ENCODE results near the gene IL3RA. TPM values are rescaled to one million over a fixed set of nuclear protein-coding genes. Genes with fewer than 3 reads are reported as not detected.

The IL3RA gene
- total RNA-seq, 1 experiment from 2014 or later, result 0.26 TPM

DNA sequence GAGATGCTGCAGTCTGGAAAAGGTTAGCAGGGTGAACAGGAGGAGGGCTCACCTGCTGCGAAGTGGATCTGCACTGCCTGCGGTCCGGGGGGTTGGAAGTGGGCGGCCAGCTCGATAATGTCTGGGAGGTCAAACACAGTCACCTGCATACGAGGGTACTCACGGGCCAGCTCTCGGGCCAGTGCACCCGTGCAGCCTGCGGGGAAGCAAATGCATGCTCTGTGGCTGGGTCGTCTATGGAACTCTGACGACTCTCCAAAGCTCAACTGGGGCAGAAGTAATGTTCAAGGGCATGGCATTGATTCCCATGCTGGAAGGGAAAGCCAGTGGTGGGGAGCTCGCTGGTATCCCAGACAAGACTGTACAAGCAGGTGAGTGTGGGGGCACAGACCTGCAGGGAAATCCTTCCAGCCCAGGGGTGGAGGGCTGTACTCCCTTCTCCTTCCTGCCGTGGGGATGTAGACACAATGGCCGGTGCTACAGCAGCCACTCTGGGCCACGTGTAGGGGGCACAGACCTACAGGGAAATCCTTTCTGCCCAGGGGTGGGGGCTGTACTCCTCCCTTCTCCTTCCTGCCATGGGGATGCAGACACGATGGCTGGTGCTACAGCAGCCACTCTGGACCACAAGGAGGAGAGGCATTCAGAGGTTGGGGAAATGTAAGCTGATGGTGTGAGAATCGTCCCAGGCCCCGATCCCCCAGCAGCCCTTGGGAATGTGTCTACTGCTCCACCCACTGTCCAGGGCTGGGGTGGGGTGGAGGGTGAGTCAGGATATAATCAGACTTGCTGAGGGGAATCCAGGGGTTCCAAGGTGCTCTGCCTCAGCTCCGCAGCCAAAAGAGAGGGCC is 81.6 kb downstream of the IL3RA start (continued):
- no peak for TF ChIP-seq RORB (CRISPR knock-in tag; IDR thresholded peaks at IDR 0.05)
- no peak for TF ChIP-seq ZNF423 (CRISPR knock-in tag; IDR thresholded peaks at IDR 0.05)
- TF ChIP-seq ZNF396 (CRISPR knock-in tag; IDR thresholded peaks at IDR 0.05; ENCODE audit: borderline replicate concordance), result no peak

- no peak overlapping the region for H3K27ac Mint-ChIP-seq
- peaks cover 12% of the 10 kb centered on the region for H3K4me1 Mint-ChIP-seq
- ATAC-seq, result peak; percentile 17
- DNase-seq (ENCODE audit: low spot score), result peak; percentile 14
- H3K27me3 Mint-ChIP-seq (ENCODE audit: low read depth), result no peaks in the 10 kb centered on the region
- peaks cover 22% of the 10 kb centered on the region for H3K9me3 Mint-ChIP-seq
- H3K36me3 Mint-ChIP-seq, result peaks cover 51% of the 10 kb centered on the region
- POLR2A ChIA-PET, result no interaction called here
- H3K4me3 Mint-ChIP-seq, result no peak overlapping the region
- CTCF ChIA-PET, result no interaction called here
- TF ChIP-seq NR2C2 (CRISPR knock-in tag; IDR thresholded peaks at IDR 0.05) (no peak), ZNF416 (CRISPR knock-in tag; IDR thresholded peaks at IDR 0.05) (peak; percentile 73), ZNF219 (CRISPR knock-in tag; IDR thresholded peaks at IDR 0.05; ENCODE audit: borderline replicate concordance) (no peak), ATF6 (CRISPR knock-in tag; IDR thresholded peaks at IDR 0.05) (no peak), CTCF (IDR thresholded peaks at IDR 0.05) (no peak), NFATC4 (CRISPR knock-in tag; IDR thresholded peaks at IDR 0.05) (peak; percentile 47), MAX (CRISPR knock-in tag; IDR thresholded peaks at IDR 0.05) (0 out of 2 replicates have a peak, but pooled peaks have one; percentile 25), ZMAT4 (CRISPR knock-in tag; IDR thresholded peaks at IDR 0.05) (peak; percentile 5; the same call in 1 of the 2 replicates), PRRX2 (CRISPR knock-in tag; IDR thresholded peaks at IDR 0.05) (0 out of 2 replicates have a peak, but pooled peaks have one; percentile 6), GTF2I (CRISPR knock-in tag; conservative IDR thresholded peaks at IDR 0.05) (no peak)
- TF ChIP-seq, protein P1, sequence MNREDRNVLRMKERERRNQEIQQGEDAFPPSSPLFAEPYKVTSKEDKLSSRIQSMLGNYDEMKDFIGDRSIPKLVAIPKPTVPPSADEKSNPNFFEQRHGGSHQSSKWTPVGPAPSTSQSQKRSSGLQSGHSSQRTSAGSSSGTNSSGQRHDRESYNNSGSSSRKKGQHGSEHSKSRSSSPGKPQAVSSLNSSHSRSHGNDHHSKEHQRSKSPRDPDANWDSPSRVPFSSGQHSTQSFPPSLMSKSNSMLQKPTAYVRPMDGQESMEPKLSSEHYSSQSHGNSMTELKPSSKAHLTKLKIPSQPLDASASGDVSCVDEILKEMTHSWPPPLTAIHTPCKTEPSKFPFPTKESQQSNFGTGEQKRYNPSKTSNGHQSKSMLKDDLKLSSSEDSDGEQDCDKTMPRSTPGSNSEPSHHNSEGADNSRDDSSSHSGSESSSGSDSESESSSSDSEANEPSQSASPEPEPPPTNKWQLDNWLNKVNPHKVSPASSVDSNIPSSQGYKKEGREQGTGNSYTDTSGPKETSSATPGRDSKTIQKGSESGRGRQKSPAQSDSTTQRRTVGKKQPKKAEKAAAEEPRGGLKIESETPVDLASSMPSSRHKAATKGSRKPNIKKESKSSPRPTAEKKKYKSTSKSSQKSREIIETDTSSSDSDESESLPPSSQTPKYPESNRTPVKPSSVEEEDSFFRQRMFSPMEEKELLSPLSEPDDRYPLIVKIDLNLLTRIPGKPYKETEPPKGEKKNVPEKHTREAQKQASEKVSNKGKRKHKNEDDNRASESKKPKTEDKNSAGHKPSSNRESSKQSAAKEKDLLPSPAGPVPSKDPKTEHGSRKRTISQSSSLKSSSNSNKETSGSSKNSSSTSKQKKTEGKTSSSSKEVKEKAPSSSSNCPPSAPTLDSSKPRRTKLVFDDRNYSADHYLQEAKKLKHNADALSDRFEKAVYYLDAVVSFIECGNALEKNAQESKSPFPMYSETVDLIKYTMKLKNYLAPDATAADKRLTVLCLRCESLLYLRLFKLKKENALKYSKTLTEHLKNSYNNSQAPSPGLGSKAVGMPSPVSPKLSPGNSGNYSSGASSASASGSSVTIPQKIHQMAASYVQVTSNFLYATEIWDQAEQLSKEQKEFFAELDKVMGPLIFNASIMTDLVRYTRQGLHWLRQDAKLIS (CRISPR knock-in tag; IDR thresholded peaks at IDR 0.05; ENCODE audit: borderline replicate concordance), result 0 out of 2 replicates have a peak, but pooled peaks have one; percentile 26
- TF ChIP-seq, protein P2, sequence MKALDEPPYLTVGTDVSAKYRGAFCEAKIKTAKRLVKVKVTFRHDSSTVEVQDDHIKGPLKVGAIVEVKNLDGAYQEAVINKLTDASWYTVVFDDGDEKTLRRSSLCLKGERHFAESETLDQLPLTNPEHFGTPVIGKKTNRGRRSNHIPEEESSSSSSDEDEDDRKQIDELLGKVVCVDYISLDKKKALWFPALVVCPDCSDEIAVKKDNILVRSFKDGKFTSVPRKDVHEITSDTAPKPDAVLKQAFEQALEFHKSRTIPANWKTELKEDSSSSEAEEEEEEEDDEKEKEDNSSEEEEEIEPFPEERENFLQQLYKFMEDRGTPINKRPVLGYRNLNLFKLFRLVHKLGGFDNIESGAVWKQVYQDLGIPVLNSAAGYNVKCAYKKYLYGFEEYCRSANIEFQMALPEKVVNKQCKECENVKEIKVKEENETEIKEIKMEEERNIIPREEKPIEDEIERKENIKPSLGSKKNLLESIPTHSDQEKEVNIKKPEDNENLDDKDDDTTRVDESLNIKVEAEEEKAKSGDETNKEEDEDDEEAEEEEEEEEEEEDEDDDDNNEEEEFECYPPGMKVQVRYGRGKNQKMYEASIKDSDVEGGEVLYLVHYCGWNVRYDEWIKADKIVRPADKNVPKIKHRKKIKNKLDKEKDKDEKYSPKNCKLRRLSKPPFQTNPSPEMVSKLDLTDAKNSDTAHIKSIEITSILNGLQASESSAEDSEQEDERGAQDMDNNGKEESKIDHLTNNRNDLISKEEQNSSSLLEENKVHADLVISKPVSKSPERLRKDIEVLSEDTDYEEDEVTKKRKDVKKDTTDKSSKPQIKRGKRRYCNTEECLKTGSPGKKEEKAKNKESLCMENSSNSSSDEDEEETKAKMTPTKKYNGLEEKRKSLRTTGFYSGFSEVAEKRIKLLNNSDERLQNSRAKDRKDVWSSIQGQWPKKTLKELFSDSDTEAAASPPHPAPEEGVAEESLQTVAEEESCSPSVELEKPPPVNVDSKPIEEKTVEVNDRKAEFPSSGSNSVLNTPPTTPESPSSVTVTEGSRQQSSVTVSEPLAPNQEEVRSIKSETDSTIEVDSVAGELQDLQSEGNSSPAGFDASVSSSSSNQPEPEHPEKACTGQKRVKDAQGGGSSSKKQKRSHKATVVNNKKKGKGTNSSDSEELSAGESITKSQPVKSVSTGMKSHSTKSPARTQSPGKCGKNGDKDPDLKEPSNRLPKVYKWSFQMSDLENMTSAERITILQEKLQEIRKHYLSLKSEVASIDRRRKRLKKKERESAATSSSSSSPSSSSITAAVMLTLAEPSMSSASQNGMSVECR (CRISPR knock-in tag; IDR thresholded peaks at IDR 0.05; ENCODE audit: borderline replicate concordance), result 0 out of 2 replicates have a peak, but pooled peaks have one; percentile 46
- TF ChIP-seq, protein P3, sequence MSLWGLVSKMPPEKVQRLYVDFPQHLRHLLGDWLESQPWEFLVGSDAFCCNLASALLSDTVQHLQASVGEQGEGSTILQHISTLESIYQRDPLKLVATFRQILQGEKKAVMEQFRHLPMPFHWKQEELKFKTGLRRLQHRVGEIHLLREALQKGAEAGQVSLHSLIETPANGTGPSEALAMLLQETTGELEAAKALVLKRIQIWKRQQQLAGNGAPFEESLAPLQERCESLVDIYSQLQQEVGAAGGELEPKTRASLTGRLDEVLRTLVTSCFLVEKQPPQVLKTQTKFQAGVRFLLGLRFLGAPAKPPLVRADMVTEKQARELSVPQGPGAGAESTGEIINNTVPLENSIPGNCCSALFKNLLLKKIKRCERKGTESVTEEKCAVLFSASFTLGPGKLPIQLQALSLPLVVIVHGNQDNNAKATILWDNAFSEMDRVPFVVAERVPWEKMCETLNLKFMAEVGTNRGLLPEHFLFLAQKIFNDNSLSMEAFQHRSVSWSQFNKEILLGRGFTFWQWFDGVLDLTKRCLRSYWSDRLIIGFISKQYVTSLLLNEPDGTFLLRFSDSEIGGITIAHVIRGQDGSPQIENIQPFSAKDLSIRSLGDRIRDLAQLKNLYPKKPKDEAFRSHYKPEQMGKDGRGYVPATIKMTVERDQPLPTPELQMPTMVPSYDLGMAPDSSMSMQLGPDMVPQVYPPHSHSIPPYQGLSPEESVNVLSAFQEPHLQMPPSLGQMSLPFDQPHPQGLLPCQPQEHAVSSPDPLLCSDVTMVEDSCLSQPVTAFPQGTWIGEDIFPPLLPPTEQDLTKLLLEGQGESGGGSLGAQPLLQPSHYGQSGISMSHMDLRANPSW (CRISPR knock-in tag; conservative IDR thresholded peaks at IDR 0.05; ENCODE audit: low read depth), result no peak
Observed at GRCh38 chrX:1418901-1419544, 82.4 kb downstream of the IL3RA start.
